ENCODE results near the gene SERPINI2. TPM values are rescaled to one million over a fixed set of nuclear protein-coding genes. Genes with fewer than 3 reads are reported as not detected.

Gene SERPINI2, protein sequence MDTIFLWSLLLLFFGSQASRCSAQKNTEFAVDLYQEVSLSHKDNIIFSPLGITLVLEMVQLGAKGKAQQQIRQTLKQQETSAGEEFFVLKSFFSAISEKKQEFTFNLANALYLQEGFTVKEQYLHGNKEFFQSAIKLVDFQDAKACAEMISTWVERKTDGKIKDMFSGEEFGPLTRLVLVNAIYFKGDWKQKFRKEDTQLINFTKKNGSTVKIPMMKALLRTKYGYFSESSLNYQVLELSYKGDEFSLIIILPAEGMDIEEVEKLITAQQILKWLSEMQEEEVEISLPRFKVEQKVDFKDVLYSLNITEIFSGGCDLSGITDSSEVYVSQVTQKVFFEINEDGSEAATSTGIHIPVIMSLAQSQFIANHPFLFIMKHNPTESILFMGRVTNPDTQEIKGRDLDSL
- not detected in 2 replicates for total RNA-seq (2014; rRNA removed; shearing (Covaris generic))

DNA sequence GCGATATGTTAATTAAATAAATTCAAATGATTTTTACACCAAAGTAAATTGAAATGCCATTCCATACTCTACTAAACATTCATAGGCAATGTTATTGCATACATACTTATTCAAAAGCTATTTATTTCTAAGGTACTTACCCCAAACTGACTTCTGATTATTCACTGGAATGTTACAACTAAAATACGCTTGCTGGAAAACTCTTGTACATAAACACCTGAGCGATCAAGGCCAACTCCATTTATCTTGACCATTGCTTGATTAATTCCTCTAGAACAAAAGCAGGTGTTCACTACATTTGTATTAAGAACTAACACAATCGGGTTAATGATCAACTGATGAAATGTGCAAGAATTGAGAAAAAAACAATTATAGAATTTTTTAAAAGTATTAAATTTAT, at the start of gene SERPINI2:
Gene SERPINI2 (minus strand): TSS at position 180 of the 400 bp plus-strand sequence. CDS start 2,208 bp downstream, outside the sequence.
- no peak for DNase-seq (ENCODE audit: low spot score)

DNA sequence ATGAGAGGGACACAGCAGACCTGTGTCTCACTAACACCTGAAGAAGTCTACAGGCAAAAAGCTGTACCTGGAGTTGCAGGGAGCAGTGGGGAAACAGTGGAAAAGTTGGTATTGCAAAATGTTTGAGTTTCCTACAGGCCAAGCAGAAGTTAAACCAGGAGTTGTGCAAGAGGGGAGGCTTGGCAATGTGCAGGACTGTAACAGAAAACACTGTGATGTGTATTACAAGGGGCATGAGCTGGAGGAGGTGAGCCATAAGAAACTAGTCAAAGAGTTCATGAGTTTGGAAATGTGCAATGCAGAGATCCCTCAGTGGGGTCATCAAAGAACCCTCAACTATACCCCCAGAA, 47.1 kb upstream of the SERPINI2 start:
- no peak for DNase-seq (ENCODE audit: low spot score)

DNA sequence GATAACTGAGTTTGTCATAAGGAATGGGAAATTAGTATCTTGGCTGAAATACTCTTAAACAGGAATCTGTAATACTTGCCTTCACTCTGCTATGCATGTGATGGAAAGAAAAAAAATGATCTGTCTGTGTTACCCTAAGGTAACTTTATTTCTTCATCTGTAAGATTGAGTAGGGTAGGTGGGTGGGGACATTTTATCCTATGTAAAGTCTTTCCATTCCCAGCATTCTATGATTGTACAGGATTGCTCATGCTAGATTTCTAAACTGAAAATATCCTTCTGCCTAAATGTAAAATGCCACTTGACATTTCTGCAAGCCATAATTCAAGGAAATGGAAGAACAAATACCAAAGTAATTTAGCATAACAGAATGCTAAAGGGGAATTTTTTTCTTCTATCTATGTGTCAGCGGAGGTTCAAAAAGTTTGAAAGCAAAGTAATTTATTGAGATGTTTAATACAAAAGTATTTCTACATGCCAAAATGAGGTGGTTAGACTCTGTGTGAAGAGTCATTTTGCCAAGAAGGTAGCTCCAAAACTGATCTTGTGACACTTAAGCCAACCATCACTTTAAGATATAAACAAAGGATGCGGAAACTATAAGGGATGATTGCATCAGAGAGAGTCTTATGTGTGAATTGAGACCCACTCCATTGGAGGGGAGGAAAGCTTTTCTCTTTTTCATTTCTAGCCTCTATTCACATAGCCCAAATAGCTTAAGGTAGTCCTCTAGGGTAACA, 46.6 kb upstream of the SERPINI2 start:
- DNase-seq (ENCODE audit: low spot score): no peak

DNA sequence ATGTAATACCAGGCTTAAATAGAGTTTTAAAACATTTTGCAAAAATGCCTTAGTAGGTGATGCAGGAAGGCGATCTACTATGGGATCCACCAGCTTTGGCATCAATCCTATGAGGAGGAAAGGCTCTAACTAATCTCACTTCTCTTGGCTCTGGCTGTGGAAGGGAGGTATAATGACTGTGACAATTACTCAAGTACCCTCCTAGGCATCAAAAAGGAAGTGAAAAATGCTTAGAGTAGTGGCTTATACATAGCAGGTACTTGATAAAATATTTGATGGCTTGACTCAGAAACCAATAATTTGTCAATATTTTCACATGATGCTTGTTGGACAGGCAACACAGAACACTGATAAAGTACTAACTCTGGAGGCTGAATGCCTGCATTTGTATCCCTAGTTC, 34.1 kb upstream of the SERPINI2 start:
- DNase-seq (ENCODE audit: low spot score): no peak

DNA sequence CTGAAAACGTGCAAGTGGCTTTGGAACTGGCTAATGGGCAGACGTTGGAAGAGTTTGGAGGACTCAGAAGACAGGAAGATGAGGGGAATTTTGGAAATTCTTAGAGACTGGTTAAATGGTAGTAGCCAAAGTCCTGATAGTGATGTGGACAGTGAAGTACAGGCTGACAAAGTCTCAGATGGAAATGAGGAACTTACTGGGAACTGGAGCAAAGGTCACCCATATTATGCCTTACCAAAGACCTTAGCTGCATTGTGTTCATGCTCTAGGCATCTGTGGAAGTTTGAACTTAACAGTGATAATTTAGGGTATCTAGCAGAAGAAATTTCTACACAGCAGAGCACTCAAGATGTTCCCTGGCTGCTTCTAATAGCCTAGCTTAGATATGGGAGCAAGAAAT, 28.6 kb upstream of the SERPINI2 start:
- no peak for DNase-seq (ENCODE audit: low spot score)

DNA sequence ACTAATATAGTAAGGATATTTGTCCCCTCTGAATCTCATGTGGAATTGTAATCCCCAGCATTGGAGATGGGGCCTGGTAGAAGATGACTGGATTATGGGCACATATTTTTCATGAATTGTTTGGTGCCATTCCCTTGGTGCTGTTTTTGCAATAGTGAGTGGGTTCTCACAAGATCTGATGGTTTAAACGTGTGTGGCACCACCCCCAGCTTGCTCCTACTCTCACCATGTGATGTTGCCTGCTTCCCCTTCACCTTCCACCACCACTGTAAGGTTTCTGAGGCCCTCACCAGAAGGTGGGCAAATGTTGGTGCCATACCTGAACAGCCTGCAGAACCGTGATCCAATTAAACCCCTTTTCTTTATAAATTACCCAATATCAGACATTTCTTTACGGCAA, 28.1 kb upstream of the SERPINI2 start:
- no peak for DNase-seq (ENCODE audit: low spot score)

DNA sequence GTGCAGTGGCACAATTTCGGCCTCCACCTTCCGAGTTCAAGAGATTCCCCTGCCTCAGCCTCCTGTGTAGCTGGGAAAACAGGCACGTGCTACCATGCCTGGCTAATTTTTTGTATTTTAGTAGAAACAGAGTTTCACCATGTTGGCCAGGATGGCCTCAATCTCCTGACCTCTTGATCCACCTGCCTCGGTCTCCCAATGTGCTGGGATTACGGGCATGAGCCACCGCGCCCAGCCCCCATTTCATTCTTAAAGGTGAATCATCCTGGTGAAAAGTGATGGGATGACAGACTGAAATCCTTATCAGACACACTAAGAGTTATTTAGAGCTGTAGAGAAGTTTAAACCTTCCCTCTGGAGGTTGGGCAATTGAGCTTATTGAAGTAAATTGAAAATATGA, 24.1 kb upstream of the SERPINI2 start:
- no peak for DNase-seq (ENCODE audit: low spot score)

DNA sequence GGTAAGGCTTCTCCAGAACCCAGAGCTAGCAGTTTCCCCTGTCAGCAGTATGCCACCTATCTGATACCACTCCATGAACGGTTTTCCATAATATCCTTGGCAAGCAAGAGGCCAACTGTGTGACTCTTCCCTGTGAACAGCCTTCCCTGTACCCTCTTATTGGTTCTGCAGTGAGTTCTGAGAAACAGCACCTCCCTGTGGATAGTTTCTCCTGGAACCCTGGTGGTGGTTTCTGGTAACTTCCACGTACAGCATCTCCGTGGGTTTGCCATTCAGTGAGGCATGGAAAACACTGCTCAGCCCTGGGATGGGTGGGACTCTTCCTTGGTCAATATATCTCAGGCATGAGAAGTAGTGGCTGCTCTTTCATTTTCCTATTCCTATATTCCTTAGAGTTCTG, 19.4 kb upstream of the SERPINI2 start:
- DNase-seq (ENCODE audit: low spot score): no peak

DNA sequence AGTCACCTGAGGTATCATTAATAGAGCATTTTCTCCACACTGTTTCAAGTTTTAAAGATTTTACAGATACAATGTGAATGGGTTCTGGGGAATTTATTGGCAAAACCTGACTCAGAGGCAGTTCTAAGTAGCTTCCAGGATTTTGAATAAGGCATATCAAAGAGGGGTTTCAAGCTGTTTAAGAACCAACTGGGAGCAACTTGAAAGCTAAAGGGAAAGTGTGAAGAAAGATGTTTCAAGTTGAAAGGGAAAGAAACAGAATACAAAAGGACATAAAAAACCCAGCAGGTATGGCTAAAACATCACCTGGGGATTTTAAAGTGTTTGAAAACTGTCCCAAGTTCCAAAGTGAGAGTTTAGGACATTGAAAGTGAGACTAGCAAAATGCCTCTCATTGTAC, 17.8 kb upstream of the SERPINI2 start:
- DNase-seq (ENCODE audit: low spot score): no peak

DNA sequence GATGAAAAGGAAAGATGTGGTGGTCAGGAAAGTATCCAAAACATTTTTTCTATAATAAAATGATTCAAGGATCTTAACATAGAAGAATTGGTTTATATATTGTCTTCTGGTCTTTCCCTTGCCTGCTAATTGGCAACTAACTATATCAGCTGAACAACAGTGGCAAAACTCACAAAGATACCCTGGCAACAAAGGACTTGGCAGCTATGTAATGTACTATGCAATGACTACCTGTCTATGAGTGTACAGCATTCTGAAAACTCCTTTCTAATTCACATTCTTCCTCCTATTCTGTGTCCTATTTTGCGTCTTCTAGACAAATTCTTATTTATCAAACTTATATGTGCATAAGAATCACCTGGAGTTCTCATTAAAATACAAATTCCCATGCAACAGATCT, 15.7 kb upstream of the SERPINI2 start:
- no peak for DNase-seq (ENCODE audit: low spot score)

DNA sequence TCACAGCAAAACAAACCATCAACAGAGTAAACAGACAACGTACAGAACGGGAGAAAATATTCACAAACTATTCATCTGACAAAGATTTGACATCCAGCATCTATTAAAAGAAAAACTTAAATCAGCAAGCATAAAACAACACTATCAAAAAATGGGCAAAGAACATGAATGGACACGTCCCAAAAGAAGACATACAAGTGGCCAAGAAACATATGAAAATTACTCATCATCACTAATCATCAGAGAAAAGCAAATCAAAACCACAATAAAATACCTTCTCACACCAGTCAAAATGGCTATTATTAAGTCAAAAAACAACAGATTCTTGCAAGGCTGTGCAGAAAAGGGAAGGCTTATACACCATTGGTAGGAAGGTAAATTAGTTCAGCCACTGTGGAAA, 13.7 kb upstream of the SERPINI2 start:
- no peak for DNase-seq (ENCODE audit: low spot score)

DNA sequence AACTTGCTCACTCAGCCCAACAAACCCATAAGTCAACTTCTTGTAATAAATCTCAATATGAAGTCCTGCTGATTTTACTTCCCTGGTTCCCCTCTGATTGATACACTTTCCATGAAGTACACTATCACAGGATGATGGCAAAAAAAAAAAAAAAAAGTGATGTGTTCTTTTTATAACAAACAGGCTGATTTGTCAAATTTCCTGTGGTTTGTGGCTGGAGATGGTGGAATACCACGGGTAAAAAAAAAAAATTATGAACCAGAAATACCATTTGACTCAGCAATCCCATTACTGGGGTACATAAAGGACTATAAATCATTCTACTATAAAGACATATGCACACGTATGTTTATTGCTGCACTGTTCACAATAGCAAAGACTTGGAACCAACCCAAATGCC, 10.7 kb upstream of the SERPINI2 start:
- DNase-seq (ENCODE audit: low spot score): no peak

DNA sequence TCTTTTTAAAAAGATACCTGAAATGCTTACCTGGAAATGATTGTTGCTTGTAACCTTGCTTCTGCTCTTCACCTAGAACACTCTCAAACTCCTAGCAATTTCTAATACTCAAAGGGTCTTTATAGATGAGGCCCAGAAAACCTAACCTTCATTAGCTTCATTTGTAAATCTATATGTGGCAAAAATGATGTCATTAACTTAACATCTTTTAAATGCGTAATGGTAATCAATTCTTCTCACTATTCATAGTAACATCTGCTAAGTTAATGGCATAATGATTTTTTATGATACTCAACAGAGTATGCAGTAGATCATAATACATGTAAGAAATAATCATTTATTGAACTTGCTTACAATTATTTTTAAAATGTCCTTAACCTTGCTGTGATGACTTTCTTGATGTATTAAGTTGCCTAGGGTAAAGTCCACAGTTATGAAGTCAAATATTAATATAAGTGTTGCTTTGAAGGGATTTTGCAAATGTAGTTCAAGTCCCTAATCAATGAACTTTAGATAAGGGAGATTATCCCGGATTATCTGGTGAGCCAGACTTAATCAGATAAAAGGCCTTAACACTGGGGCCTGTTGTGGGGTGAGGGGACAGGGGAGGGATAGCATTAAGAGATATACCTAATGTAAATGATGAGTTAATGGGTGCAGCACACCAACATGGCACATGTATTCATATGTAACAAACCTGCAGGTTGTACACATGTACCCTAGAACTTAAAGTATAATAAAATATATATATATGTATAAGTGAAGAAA, 10.1 kb upstream of the SERPINI2 start:
- DNase-seq (ENCODE audit: low spot score): no peak

DNA sequence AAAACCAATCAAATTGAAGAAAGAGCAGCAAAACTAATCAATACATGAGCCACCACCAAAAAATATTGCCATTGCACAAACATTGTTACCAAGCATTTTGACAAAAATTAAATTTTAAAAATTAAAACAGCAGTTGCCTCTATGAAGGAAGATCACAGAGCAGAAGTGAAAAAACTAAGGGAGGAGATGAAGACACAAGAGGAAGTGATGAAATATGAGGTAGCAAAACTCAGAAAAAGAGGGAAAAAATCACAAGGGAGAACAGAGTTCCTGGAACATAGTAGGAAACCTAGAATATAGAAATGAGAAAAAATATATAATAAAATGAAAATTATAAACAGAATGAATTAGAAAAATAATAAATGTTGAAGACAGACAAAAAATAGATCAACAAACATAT, 7.3 kb upstream of the SERPINI2 start:
- DNase-seq (ENCODE audit: low spot score): no peak

DNA sequence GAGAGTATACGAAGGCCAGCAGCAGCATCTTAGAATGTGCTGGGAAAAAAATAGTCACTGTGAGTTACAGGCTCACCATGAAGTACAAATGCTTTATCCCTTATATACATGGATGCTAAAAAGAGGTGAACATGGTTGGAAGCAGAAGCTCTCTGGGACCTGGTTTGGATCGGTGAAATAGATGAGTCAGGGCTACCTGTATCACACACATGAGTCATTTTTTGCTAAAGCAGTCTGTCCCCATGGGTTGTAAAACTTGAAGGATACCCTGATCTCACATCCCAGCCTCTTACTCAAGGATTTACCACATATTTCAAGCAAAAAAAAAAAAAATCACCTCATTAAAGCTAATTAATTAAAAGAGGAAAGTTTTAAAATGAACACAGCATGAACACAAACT, 6.9 kb upstream of the SERPINI2 start:
- no peak for DNase-seq (ENCODE audit: low spot score)

DNA sequence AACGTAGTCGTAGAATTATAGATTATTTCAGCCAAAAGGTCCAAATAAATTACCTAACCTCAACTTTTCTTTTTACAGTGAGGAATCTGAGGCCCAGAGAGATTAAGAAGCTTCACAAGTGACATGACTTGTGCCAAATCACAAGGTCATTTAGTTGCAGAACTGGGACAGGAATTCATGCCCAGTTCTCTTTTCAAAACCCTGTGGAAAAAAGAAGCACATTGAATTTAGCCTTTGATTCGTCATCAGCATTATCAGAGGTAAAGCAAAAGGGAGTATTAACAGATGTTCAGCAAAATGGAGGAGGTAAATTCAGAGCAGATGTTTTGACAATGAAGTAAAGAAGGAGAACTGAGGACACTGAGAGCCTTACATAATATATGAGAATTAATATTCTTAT, 4.5 kb downstream of the SERPINI2 start:
- DNase-seq (ENCODE audit: low spot score): no peak

DNA sequence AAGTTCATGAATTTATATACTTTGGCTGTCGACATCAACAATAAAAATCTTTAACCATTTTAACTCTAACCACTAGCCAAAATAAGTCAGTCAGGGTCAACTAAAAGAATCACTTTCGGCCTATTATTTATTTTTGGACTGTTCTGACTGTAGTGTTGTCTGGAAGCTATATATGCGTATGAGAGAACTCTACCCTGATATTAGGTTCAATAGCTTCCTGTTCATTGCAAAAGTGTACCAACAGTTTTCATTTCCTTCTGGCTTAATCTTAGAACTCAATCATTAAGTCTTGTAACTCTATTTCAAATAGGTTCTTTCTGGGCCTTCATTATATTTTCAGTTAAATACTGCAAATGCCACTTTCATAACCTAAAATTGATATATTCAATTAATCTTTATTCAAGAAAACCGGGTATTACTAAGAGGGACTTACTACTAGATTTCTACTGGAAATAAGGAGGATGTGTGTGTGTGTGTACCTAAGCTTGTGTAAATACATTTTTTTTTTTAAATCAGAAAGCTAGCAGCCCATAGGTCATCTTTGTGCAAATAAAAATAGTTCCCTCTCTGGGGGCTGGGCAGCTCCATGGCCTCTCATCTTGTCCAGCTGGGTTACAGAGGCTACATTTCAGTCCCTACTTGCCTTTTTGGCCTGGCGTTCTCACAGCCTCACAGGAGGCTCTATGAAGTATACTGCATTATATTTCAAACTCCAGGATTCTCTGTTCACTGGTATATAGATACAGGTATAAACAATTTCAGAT, 5.8 kb downstream of the SERPINI2 start:
- no peak for DNase-seq (ENCODE audit: low spot score)

DNA sequence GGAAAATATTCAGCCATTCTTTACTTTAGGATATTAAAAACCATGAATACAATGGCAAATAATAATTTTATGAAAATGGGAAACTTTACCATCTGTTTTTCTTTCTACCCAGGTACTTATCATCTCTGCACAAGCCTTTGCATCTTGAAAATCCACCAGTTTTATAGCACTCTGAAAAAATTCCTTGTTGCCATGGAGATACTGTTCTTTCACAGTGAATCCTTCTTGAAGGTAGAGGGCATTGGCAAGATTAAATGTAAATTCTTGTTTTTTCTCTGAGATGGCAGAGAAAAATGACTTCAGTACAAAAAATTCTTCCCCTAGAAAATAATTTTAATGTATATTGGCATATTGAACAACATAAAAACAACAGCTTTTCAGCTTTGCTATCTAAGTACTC, 6.9 kb downstream of the SERPINI2 start:
- no peak for DNase-seq (ENCODE audit: low spot score)

DNA sequence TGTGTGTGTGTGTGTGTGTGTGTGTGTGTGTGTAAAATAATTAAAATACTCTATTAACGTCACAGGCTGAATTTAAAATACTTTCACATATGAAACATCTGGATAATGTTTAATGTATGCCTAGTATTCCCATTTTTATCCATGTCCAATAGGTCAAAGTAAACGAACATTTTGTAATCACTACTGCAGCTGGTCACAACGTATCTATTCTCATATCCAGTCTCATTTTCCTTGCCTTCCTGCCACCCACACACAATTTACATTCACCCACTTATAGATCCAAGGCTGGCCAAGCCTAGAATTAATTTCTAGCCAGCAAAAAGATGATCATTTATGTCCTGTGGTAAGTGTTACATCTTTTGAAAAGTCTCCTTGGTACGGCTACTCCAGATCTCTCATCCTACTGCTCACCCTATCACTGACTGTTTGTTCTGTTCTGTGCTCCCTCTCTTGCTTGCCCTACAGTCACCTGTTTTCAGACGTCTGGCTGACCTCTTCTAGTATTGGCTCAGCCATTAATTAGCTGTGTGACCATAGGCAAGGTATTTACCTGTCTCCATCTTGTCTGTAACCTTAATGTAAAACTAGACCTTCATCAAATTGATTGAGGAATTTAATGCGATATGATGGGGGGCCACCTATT, 17.6 kb downstream of the SERPINI2 start:
- no peak for DNase-seq (ENCODE audit: low spot score)

DNA sequence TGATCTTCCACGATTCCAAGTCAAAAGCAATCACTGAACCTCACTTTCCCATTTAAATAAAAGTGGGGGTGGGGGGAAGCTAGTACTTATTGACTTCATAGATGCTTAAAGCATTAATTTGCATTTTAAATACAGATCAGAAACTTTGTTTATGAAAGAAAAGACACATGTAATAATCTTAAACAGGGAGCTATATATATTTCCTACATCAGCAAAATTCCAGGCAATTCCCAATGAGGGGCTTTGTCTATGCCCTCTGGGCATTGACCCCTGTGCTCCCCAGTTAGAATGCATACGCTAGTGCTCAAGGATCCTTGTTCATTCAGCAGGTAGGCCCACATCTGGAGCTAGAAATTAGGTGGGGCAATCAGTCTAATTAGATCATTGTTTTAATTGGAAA, 20.0 kb downstream of the SERPINI2 start:
- no peak for DNase-seq (ENCODE audit: low spot score)

DNA sequence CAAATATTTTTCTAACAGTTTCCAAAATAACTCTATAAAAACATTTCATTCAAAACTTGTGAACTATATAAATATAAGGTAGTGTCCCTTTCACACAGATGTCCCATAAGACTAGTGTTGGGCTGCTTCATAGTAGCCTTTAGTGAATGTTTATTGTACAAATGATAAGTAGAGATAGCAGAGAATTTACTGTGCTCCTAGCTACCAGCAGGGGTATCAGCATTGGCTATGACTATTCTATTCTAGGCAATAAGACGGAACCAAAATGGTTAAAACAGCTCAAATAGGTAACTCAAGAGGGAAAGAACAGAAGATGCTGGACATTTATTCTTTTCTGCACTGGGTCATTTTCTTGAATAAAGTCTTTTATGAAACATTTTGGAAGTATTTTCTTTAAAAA, 22.6 kb downstream of the SERPINI2 start:
- DNase-seq (ENCODE audit: low spot score): no peak

Data from A172 (cell line).